ENCODE data around the gene FUS. TPM values are rescaled to one million over a fixed set of nuclear protein-coding genes. Genes with fewer than 3 reads are reported as not detected.

The FUS gene
- total and polyA plus RNA-seq, 2 of the 13 experiments (the other 11 are each of a cell fraction or from before 2014, with no cell fraction given): 68.1 to 168 TPM

GRCh38 chr16:31179747-31180459 lies at the start of gene FUS (continued):
- TF ChIP-seq ZNF773 (CRISPR knock-in tag; IDR thresholded peaks at IDR 0.05; ENCODE audit: borderline replicate concordance) (0 out of 2 replicates have a peak, but pooled peaks have one; percentile 41), ZNF672 (CRISPR knock-in tag; IDR thresholded peaks at IDR 0.05) (peak; percentile 85; the same call in 1 of the 2 replicates), THRA (CRISPR knock-in tag; IDR thresholded peaks at IDR 0.05; ENCODE audit: borderline replicate concordance) (peak; percentile 83), ZNF496 (CRISPR knock-in tag; IDR thresholded peaks at IDR 0.05; ENCODE audit: insufficient replicate concordance) (no peak), ZNF451 (CRISPR knock-in tag; IDR thresholded peaks at IDR 0.05) (peak; percentile 71), RERE (CRISPR knock-in tag; IDR thresholded peaks at IDR 0.05; ENCODE audit: low read depth) (no peak), ZNF691 (CRISPR knock-in tag; IDR thresholded peaks at IDR 0.05; ENCODE audit: borderline replicate concordance, low read depth) (no peak; the same call in 1 of the 2 replicates), KLF13 (CRISPR knock-in tag; IDR thresholded peaks at IDR 0.05) (peak; percentile 88), NFYC (CRISPR knock-in tag; IDR thresholded peaks at IDR 0.05) (peak; percentile 56; the same call in 1 of the 2 replicates), DRAP1 (CRISPR knock-in tag; IDR thresholded peaks at IDR 0.05) (peak; percentile 100), ZNF460 (CRISPR knock-in tag; IDR thresholded peaks at IDR 0.05; ENCODE audit: borderline replicate concordance) (no peak; the same call in 1 of the 2 replicates), KLF6 (CRISPR knock-in tag; IDR thresholded peaks at IDR 0.05) (peak; percentile 98), CBX2 (IDR thresholded peaks at IDR 0.05; ENCODE audit: low read depth, low read length) (0 out of 2 replicates have a peak, but pooled peaks have one; percentile 46), CBX2 (CRISPR knock-in tag; IDR thresholded peaks at IDR 0.05; ENCODE audit: low read depth) (no peak), ZNF883 (CRISPR knock-in tag; IDR thresholded peaks at IDR 0.05; ENCODE audit: not compliant biosample characterization) (peak; percentile 93), PPARG (CRISPR knock-in tag; conservative IDR thresholded peaks at IDR 0.05) (peak; percentile 60), KDM4B (CRISPR knock-in tag; IDR thresholded peaks at IDR 0.05) (peak; percentile 98), ZNF629 (CRISPR knock-in tag; conservative IDR thresholded peaks at IDR 0.05) (no peak), RARA (CRISPR knock-in tag; IDR thresholded peaks at IDR 0.05) (no peak; the same call in 1 of the 2 replicates), PBX3 (CRISPR knock-in tag; IDR thresholded peaks at IDR 0.05; ENCODE audit: borderline replicate concordance) (peak; percentile 68; the same call in 1 of the 2 replicates)

Data from HepG2 (cell line).